Smooth muscle cell (in vitro differentiated cells): ENCODE results near the gene CAVIN2. TPM values are rescaled to one million over a fixed set of nuclear protein-coding genes. Genes with fewer than 3 reads are reported as not detected.

ENCODE experiments used
- DNase-seq: peaks from one replicate; lab custom pipeline; 2025; ENCODE audit not compliant: unreplicated experiment; lab: John Stamatoyannopoulos, UW
- H2AFZ ChIP-seq: fragments of 200-600 bp; sonication (generic); 2 replicates; pipeline ENCODE4 v1.6.0; 2016; ENCODE audit warnings: antibody characterized with exemption, low read depth, mild to moderate bottlenecking
- H3F3A ChIP-seq: fragments of 200-600 bp; sonication (generic); 2 replicates; pipeline ENCODE4 v1.6.0; 2017; ENCODE audit warnings: antibody characterized with exemption, low read depth
- H3K27ac ChIP-seq: fragments of 200-600 bp; sonication (generic); 2 replicates; pipeline ENCODE4 v1.5.1; 2016; ENCODE audit warnings: low read depth, mild to moderate bottlenecking
- H3K27me3 ChIP-seq: fragments of 200-600 bp; sonication (generic); 2 replicates; pipeline ENCODE4 v1.6.1; 2016; ENCODE audit warnings: low read depth, mild to moderate bottlenecking
- H3K36me3 ChIP-seq: fragments of 200-600 bp; sonication (generic); 2 replicates; pipeline ENCODE4 v1.5.1; 2016; ENCODE audit warnings: low read depth
- H3K4me1 ChIP-seq: fragments of 200-600 bp; sonication (generic); 2 replicates; pipeline ENCODE4 v1.5.1; 2016; ENCODE audit warnings: low read depth
- H3K4me2 ChIP-seq: fragments of 200-600 bp; sonication (generic); 2 replicates; pipeline ENCODE4 v1.6.0; 2016; ENCODE audit warnings: mild to moderate bottlenecking
- H3K4me3 ChIP-seq: fragments of 200-600 bp; sonication (generic); 2 replicates; pipeline ENCODE4 v1.5.1; 2016; ENCODE audit warnings: mild to moderate bottlenecking
- H3K79me2 ChIP-seq: fragments of 200-600 bp; sonication (generic); 2 replicates; pipeline ENCODE4 v1.6.0; 2016; ENCODE audit warnings: low read depth, mild to moderate bottlenecking
- H3K9ac ChIP-seq: fragments of 200-600 bp; sonication (generic); 2 replicates; pipeline ENCODE4 v1.6.0; 2016; ENCODE audit warnings: low read depth
- H3K9me3 ChIP-seq: fragments of 200-600 bp; sonication (generic); replicated peaks from 2 replicates; pipeline ENCODE4 v1.5.1; 2016; ENCODE audit warnings: low read depth
- H4K20me1 ChIP-seq: fragments of 200-600 bp; sonication (generic); 2 replicates; pipeline ENCODE4 v1.6.0; 2016; ENCODE audit warnings: low read depth
- CTCF ChIP-seq: fragments of 200-600 bp; sonication (generic); IDR thresholded peaks from 2 replicates; pipeline ENCODE4 v1.5.1; 2017; ENCODE audit warnings: borderline replicate concordance, mild to moderate bottlenecking, antibody characterized with exemption; ENCODE audit not compliant: insufficient read depth, poor library complexity, severe bottlenecking
- WGBS: methylation state at CpG from one replicate; pipeline ENCODE4 v1.1.7; 2016; ENCODE audit warnings: low lambda C conversion rate; 5-methylcytosine and 5-hydroxymethylcytosine counted together
- polyA plus RNA-seq: library from polyadenylated mRNA; unstranded; fragments of >200 nt; fragmentation: Nextera tagmentation; extraction: Ambion mirVana; gene quantifications from 2 replicates; pipeline ENCODE4 v1.2.1, GENCODE V29; 2016
- total RNA-seq: library from RNA; depleted of rRNA; stranded (reverse); fragments of >200 nt; gene quantifications from 2 replicates; pipeline ENCODE4 v1.2.3, GENCODE V29; 2014

Gene CAVIN2
- total and polyA plus RNA-seq, 2 experiments from 2014 or later = 0.13 TPM; not detected in 1

GRCh38 chr2:191867507-191867847 is 20.6 kb upstream of the CAVIN2 start:
- Histone ChIP-seq H4K20me1 (no peaks in the 10 kb centered on the region), H3K79me2 (no peaks in the 10 kb centered on the region), H3K36me3 (no peaks in the 10 kb centered on the region), H3F3A (peaks cover 15% of the 10 kb centered on the region), H3K27me3 (no peaks in the 10 kb centered on the region), H3K27ac (peak overlapping the region; percentile 18), H3K9ac (no peak overlapping the region), H2AFZ (no peak overlapping the region), H3K4me2 (peak overlapping the region; percentile 50), H3K4me3 (no peak overlapping the region), H3K4me1 (no peaks in the 10 kb centered on the region), H3K9me3 (no peaks in the 10 kb centered on the region)
- TF ChIP-seq CTCF = no peak
- 90% methylated on average over 1 of the region's 1 CpG for WGBS
- DNase-seq = no peak

DNA sequence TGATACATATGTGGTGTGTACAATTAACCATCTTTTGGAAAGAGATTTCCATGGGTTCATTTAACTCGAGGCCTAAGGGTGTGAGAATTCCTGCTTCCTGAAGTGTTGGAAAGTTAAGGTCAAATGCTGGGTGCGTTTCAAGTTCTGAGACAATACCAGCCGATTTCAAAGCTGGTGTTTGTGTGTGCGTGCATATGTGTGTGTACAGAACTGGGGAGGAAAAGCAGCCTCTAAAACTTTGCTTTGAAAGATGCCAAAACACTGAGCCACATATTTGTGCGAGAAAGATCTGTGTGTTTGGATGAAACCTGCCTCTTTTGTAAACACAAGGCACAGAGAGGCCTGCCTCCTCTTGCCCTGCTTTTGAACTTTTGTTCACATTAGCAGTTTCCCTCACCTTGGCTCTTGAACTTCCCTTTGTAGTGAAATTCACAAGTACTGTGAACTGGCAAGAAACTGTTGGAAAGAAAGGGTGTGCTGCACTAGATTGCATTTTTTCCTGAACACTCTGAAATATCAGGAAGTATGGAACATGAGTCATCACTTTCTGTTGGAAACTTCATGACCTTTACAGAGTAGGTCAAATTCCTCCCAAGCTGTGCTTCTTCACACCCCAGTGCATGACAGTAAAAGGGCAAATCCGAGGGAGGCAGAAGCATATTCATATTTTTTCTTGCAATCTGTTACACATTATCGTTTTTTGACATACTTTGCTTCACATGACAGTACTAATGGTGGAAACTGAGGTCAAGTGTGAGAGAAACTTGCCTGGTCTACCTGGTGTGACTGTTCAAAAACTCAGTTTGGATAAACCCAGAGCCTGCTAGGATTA is 20.0 kb upstream of the CAVIN2 start:
- Histone ChIP-seq H3K27ac (peak overlapping the region; percentile 72), H3K4me1 (no peaks in the 10 kb centered on the region), H3K4me2 (peak overlapping the region; percentile 50), H3K79me2 (no peaks in the 10 kb centered on the region), H3K9me3 (no peaks in the 10 kb centered on the region), H3K9ac (no peak overlapping the region), H3F3A (peaks cover 15% of the 10 kb centered on the region), H2AFZ (peak overlapping the region; percentile 73), H3K27me3 (no peaks in the 10 kb centered on the region), H3K36me3 (no peaks in the 10 kb centered on the region), H3K4me3 (no peak overlapping the region), H4K20me1 (no peaks in the 10 kb centered on the region)
- no peak for DNase-seq
- no peak for TF ChIP-seq CTCF
- 56% methylated on average over 7 of the region's 7 CpGs for WGBS

GRCh38 chr2:191866195-191866594 is 19.3 kb upstream of the CAVIN2 start:
- Histone ChIP-seq H3K9me3 (no peaks in the 10 kb centered on the region), H3K27me3 (no peaks in the 10 kb centered on the region), H3K4me2 (peak overlapping the region; percentile 2), H3F3A (peaks cover 15% of the 10 kb centered on the region), H3K4me1 (no peaks in the 10 kb centered on the region), H3K36me3 (no peaks in the 10 kb centered on the region), H4K20me1 (no peaks in the 10 kb centered on the region), H3K4me3 (no peak overlapping the region), H3K9ac (no peak overlapping the region), H3K79me2 (no peaks in the 10 kb centered on the region), H2AFZ (peak overlapping the region; percentile 73), H3K27ac (peak overlapping the region; percentile 72)
- no peak for DNase-seq
- WGBS = 93% methylated on average over 5 of the region's 5 CpGs
- TF ChIP-seq CTCF = no peak
